SKM-1 (cell line): ENCODE measurements around the gene LPP.

ENCODE experiments used
- DNase-seq: peaks from one replicate; lab custom pipeline; 2025; ENCODE audit not compliant: unreplicated experiment; lab: John Stamatoyannopoulos, UW

The LPP gene

GRCh38 chr3:188271226-188271914 is 117.4 kb downstream of the LPP start:
- no peak for DNase-seq

DNA sequence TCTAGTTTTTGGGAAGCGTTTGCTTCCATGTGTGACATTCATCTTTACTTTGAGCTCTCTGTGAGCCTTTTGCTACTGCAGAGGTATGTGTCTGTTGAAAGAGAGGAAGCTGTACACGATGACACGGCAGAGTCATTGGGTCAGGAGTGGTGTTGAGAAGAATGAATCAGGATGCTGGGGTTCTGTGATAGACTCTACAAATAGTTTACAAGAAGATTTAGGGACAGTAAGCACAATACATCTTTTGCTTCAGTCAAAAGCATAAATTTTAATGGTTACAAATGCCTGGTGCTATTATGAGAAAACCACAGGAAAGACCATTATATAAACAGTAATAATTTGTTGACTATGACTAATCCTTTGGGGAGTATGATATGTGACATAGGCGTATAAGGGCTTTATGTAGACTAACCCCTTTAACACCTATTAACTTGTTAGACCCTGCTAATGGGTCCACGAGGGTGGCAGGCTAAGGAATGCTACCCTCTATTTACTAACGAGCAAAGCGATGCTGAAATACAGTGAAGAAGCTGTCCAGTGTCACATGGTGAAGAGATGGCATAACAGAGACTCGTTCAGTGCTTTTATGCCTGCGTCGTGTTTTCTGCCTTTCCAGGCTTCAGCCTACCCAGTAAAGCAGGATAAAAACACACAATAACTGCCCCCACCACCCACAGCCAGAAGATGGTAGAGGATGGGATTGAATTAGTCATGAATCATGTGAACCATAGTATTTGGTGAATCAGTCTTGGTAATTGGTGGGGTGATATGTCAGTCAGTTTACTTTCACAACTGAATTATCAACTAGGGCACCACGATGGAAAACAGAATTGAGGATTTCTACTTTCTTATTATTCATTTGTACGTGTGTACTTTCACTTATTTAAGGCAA is 118.8 kb downstream of the LPP start:
- no peak for DNase-seq

GRCh38 chr3:188274249-188274915 is 120.4 kb downstream of the LPP start:
- no peak for DNase-seq

DNA sequence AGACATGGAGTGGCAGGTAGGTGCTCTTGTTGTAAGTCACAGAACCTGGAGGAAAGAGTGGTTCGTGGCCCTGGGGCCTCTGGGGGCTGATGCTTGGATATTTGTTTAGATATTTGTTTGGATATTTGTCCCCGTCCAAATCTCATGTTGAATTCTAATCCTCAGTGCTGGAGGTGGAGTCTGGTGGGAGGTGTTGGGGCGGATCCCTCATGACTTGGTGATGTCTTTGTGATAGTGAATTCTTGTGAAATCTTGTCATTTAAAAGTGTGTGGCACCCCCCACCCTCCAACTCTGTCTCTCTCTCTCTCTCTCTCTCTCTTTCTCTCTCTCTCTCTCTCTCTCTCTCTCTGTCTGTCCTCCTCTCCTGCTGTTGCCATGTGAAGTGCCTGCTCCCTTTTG is 122.4 kb downstream of the LPP start:
- no peak for DNase-seq

DNA sequence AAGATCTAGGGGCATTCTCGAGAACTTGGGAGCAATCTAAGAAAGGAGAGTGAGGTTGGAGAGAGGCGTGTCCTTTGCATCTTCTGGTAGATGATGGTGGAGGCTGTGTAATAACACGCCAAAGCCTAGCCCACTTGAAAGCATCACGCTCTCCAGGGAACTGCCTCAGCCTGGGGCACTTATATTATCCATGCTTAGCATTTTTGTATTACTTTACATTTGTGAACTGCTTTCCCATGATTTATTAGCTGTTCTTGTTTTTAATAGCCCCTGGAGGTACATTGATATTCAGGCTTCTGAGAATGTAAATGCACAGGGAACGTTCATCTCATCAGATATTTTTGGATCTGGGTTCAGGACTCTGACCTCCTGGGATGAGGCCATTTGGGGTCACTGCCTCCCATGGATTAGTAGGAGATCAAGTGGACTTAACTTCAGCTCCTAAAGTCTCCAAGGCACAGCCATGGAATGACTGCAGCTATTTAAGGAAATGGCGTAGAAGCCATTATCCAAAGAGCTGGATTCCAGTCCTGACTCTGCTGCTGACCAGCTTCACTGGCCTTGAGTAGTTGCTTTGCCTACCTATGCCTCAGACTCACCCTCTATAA is 124.9 kb downstream of the LPP start:
- no peak for DNase-seq

GRCh38 chr3:188279502-188280335 is 125.8 kb downstream of the LPP start:
- no peak for DNase-seq

DNA sequence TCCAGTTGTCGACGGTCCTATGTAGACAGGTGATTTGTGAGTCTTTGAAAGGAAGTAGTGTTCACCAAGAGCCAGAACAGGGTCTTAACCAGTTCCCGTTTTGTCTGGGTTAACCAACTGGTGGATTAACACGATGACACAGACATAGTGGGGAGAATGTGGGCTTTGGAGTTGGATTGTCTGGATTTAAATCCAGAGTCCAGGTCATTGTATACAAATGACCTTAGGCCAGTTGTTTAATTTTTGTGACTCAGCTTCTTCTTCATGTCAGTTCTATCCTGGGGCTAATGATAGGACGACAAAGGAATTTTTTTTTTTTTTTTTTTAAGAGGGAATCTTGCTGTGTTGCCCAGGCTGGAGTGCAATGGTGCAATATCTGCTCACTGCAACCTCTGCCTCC is 126.7 kb downstream of the LPP start:
- DNase-seq = no peak

GRCh38 chr3:188282871-188283270 is 128.9 kb downstream of the LPP start:
- no peak for DNase-seq

DNA sequence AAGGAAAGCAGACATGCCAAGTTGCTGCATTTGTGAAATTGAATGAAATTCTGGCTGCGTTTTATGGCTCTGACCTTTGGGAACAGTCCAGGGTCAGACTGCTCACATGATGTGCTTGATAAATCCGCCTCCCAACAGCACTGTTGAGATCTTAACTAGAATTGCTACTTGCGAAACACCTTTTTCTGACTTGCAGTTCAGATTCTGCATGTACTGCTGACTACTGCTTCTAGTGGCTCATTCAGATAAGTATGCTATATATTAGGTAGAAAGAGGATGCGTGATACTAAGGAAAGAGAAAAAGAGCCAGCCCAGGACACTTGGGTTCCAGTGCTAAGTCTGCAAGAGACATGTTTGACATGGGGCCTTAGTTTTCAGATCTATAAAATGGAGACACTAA is 129.4 kb downstream of the LPP start:
- DNase-seq = no peak

DNA sequence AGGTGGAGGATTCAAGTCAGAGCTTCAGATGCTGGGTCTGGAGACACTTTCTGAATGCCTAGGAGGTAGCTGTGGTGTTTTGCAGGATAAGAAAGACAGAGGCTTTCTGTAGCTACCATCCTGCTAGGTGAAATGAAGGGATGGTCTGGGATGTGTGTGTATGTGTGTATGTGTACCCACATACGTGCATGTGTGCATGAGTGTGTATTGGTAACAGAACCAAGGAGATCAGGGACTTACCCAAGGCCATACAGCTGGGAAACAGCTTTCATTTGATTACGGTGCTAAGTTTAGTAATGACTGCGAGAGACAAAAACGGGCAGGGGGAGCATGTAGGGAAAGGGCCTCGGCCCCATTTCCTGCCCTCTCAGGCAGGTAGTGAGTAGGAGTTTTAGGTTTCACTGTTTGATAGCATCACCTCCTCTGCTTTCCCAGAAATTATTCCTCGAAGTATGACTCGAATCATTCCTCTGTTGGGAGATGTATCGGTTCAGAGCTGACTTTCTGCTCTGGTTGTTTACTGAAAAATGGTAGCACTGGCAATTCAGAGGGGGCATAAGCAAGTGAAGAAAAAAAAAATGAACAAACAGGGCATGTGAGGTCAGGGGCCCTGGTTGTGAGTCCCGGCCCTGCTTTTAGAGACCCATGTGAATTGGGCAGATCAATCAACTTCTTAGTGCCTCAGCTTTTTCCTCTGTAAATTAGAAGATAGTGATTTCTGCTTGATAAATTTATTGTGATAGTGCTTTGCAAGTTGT is 130.7 kb downstream of the LPP start:
- no peak for DNase-seq

DNA sequence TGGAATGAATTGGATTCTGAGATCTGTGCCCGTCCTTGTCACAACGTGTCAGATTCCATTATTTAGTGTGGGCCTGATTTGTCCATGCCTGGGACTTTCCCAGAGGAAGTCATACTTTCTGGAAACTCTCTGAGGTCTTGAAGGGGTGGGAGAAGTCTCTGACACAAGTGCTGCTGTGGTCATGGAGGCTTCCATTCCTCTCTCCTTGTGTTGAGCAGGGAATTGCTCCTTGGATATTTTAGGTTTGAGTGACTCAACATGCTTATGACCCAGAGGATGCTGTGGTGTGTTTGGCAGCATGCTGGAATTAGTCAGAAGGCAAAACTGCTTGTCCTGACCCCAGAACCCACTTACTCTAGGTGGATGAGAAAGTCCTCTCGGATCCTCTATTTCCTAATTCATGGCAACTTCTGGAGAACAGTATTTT is 132.1 kb downstream of the LPP start:
- DNase-seq = no peak

- DNase-seq = no peak
Observed at GRCh38 chr3:188287339-188287738, 133.4 kb downstream of the LPP start.

GRCh38 chr3:188287762-188288505 is 134.0 kb downstream of the LPP start:
- DNase-seq = no peak

DNA sequence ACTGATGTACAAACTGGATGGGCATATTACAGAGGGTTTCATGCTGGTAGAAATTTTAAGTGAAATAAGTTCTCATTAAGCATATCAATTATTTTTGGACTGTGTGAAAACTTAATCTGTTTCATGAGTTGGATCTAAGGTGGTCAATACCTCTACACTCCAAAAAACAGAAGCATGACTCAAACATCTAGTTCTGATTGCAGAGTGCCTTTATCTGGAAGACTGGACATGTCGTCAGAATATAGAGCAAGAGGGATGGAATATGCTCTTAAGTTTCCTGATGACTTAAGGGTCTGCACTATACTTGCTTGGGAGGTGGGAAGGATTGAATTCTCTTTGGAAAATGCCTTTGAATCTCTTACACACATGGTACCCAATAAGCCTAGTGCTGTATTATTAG is 138.3 kb downstream of the LPP start:
- DNase-seq = no peak

DNA sequence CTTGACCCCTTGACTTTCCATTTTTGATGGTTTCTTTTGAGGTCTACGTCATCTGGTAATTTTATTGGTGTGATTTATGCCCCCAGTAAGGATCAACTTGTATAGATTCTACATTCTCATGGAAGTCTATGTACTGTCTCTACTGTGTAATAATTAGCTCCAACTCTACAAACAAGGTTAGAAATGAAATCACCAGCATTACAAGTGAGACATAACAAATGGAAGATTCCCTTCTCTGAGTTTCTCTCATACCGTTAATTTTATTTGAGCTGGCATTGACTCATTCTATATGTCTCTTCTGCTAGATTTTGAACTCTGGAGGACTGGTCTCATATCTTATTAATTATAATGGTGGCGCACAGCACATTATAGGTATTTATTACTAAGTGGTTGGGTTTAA is 138.9 kb downstream of the LPP start:
- DNase-seq = no peak

DNA sequence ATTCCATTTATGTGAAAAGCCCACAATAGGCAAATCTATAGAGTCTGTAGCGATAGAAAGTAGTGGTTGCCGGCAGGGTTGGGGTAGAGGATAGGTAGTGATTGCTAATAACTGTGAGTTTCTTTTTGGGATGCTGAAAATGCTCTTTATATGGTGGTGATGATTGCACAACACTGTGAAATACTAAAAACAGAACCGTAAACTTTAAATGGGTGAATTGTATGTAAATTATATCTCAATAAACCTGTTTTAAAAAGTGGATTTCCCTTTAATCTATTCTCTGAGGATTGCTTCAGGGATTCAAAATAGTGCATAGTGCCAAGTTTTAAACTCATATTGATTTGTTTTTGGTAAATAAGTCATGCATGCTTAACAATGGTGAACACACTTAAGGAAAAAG is 140.2 kb downstream of the LPP start:
- no peak for DNase-seq

- no peak for DNase-seq
Observed at GRCh38 chr3:188294823-188295487, 141.0 kb downstream of the LPP start.

DNA sequence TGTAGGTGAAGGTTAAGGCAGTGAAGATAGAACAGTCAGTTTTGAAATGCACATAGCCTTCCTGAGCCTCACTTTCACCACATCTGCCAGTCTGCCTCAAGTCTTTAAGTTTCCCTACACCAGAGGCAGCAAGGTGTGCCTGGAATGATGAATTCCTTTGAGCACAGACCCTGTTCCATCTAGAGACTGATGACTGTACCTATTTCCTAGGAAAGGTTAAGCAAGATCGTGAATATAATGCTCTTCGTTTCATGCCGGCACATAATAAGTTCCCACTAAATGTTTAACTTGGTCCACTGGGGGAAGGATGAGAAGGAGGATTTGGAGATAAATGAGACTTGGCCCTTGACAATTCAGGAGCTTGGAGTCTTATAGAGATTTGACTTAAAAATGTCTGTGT is 141.9 kb downstream of the LPP start:
- DNase-seq = no peak
